ENCODE results near the gene KIF20B.
"Not testable (repeated sequence)": the region's sequence is repeated elsewhere in the genome, so short reads cannot be mapped to it uniquely, and the experiment has no call there.

Gene KIF20B

GRCh38 chr10:89741126-89741762, 39.9 kb downstream of the KIF20B start:
- Histone ChIP-seq H3K9me3 (ENCODE audit: insufficient read depth, low read depth, low read length) (no peaks in the 10 kb centered on the region), H3K4me3 (ENCODE audit: low read length) (no peak overlapping the region), H3K4me1 (ENCODE audit: insufficient read depth, low read length) (no peaks in the 10 kb centered on the region), H3K36me3 (ENCODE audit: insufficient read depth, low read depth, low read length) (peaks cover 89% of the 10 kb centered on the region), H3K9ac (ENCODE audit: low read depth, low read length) (no peak overlapping the region), H3K27ac (ENCODE audit: low read length) (no peak overlapping the region), H3K27me3 (ENCODE audit: insufficient read depth, low read length) (no peaks in the 10 kb centered on the region)

GRCh38 chr10:89744026-89744425, 42.6 kb downstream of the KIF20B start:
- no peaks in the 10 kb centered on the region for H3K4me1 ChIP-seq (ENCODE audit: insufficient read depth, low read length)
- no peak overlapping the region for H3K9ac ChIP-seq (ENCODE audit: low read depth, low read length)
- peaks cover 68% of the 10 kb centered on the region for H3K36me3 ChIP-seq (ENCODE audit: insufficient read depth, low read depth, low read length)
- H3K9me3 ChIP-seq (ENCODE audit: insufficient read depth, low read depth, low read length), result no peaks in the 10 kb centered on the region
- no peak overlapping the region for H3K4me3 ChIP-seq (ENCODE audit: low read length)
- no peaks in the 10 kb centered on the region for H3K27me3 ChIP-seq (ENCODE audit: insufficient read depth, low read length)
- H3K27ac ChIP-seq (ENCODE audit: low read length), result no peak overlapping the region

- Histone ChIP-seq H3K9ac (ENCODE audit: low read depth, low read length) (no peak overlapping the region), H3K9me3 (ENCODE audit: insufficient read depth, low read depth, low read length) (no peaks in the 10 kb centered on the region), H3K36me3 (ENCODE audit: insufficient read depth, low read depth, low read length) (peaks cover 54% of the 10 kb centered on the region), H3K4me1 (ENCODE audit: insufficient read depth, low read length) (no peaks in the 10 kb centered on the region), H3K27me3 (ENCODE audit: insufficient read depth, low read length) (no peaks in the 10 kb centered on the region), H3K27ac (ENCODE audit: low read length) (no peak overlapping the region), H3K4me3 (ENCODE audit: low read length) (no peak overlapping the region)
Measured at GRCh38 chr10:89745903-89746302, 44.5 kb downstream of the KIF20B start.

- Histone ChIP-seq H3K4me1 (ENCODE audit: insufficient read depth, low read length) (no peaks in the 10 kb centered on the region), H3K36me3 (ENCODE audit: insufficient read depth, low read depth, low read length) (peaks cover 56% of the 10 kb centered on the region), H3K9me3 (ENCODE audit: insufficient read depth, low read depth, low read length) (no peaks in the 10 kb centered on the region), H3K27me3 (ENCODE audit: insufficient read depth, low read length) (no peaks in the 10 kb centered on the region), H3K9ac (ENCODE audit: low read depth, low read length) (no peak overlapping the region), H3K27ac (ENCODE audit: low read length) (no peak overlapping the region), H3K4me3 (ENCODE audit: low read length) (no peak overlapping the region)
Measured at GRCh38 chr10:89750441-89750840, 49.1 kb downstream of the KIF20B start.

GRCh38 chr10:89755374-89755773, 54.0 kb downstream of the KIF20B start:
- no peaks in the 10 kb centered on the region for H3K4me1 ChIP-seq (ENCODE audit: insufficient read depth, low read length)
- H3K27ac ChIP-seq (ENCODE audit: low read length), result no peak overlapping the region
- H3K36me3 ChIP-seq (ENCODE audit: insufficient read depth, low read depth, low read length), result peaks cover 83% of the 10 kb centered on the region
- H3K27me3 ChIP-seq (ENCODE audit: insufficient read depth, low read length), result no peaks in the 10 kb centered on the region
- no peaks in the 10 kb centered on the region for H3K9me3 ChIP-seq (ENCODE audit: insufficient read depth, low read depth, low read length)
- H3K9ac ChIP-seq (ENCODE audit: low read depth, low read length), result no peak overlapping the region
- no peak overlapping the region for H3K4me3 ChIP-seq (ENCODE audit: low read length)

GRCh38 chr10:89759531-89759930, 58.1 kb downstream of the KIF20B start:
- H3K36me3 ChIP-seq (ENCODE audit: insufficient read depth, low read depth, low read length), result peaks cover 82% of the 10 kb centered on the region

GRCh38 chr10:89763671-89764070, 62.3 kb downstream of the KIF20B start:
- not testable (repeated sequence) for H3K9ac ChIP-seq (ENCODE audit: low read depth, low read length); H3K27me3 ChIP-seq (ENCODE audit: insufficient read depth, low read length); H3K4me1 ChIP-seq (ENCODE audit: insufficient read depth, low read length); H3K27ac ChIP-seq (ENCODE audit: low read length); H3K9me3 ChIP-seq (ENCODE audit: insufficient read depth, low read depth, low read length); H3K4me3 ChIP-seq (ENCODE audit: low read length)
- peaks cover 70% of the 10 kb centered on the region for H3K36me3 ChIP-seq (ENCODE audit: insufficient read depth, low read depth, low read length)

More at GRCh38 chr10:89759531-89759930, 58.1 kb downstream of the KIF20B start:
- H3K27ac ChIP-seq (ENCODE audit: low read length), result no peak overlapping the region
- H3K4me1 ChIP-seq (ENCODE audit: insufficient read depth, low read length), result no peaks in the 10 kb centered on the region
- H3K9me3 ChIP-seq (ENCODE audit: insufficient read depth, low read depth, low read length), result no peaks in the 10 kb centered on the region
- no peak overlapping the region for H3K4me3 ChIP-seq (ENCODE audit: low read length)
- H3K9ac ChIP-seq (ENCODE audit: low read depth, low read length), result no peak overlapping the region
- H3K27me3 ChIP-seq (ENCODE audit: insufficient read depth, low read length), result no peaks in the 10 kb centered on the region

GRCh38 chr10:89771684-89772083, 70.3 kb downstream of the KIF20B start:
- Histone ChIP-seq H3K4me3 (ENCODE audit: low read length) (no peak overlapping the region), H3K27me3 (ENCODE audit: insufficient read depth, low read length) (no peaks in the 10 kb centered on the region), H3K9me3 (ENCODE audit: insufficient read depth, low read depth, low read length) (no peaks in the 10 kb centered on the region), H3K9ac (ENCODE audit: low read depth, low read length) (no peak overlapping the region), H3K36me3 (ENCODE audit: insufficient read depth, low read depth, low read length) (peaks cover 88% of the 10 kb centered on the region), H3K27ac (ENCODE audit: low read length) (no peak overlapping the region), H3K4me1 (ENCODE audit: insufficient read depth, low read length) (no peaks in the 10 kb centered on the region)

GRCh38 chr10:89773081-89773480, 71.7 kb downstream of the KIF20B start:
- Histone ChIP-seq H3K36me3 (ENCODE audit: insufficient read depth, low read depth, low read length) (peaks cover 78% of the 10 kb centered on the region), H3K27ac (ENCODE audit: low read length) (no peak overlapping the region), H3K9ac (ENCODE audit: low read depth, low read length) (no peak overlapping the region), H3K9me3 (ENCODE audit: insufficient read depth, low read depth, low read length) (no peaks in the 10 kb centered on the region), H3K4me1 (ENCODE audit: insufficient read depth, low read length) (no peaks in the 10 kb centered on the region), H3K4me3 (ENCODE audit: low read length) (no peak overlapping the region), H3K27me3 (ENCODE audit: insufficient read depth, low read length) (no peaks in the 10 kb centered on the region)

GRCh38 chr10:89776665-89777064, 75.3 kb downstream of the KIF20B start:
- 0 out of 2 replicates have a peak, but pooled peaks cover 4% of the 10 kb centered on the region for H3K4me1 ChIP-seq (ENCODE audit: insufficient read depth, low read length)
- H3K9ac ChIP-seq (ENCODE audit: low read depth, low read length), result no peak overlapping the region
- H3K27me3 ChIP-seq (ENCODE audit: insufficient read depth, low read length), result no peaks in the 10 kb centered on the region
- H3K4me3 ChIP-seq (ENCODE audit: low read length), result no peak overlapping the region
- peaks cover 73% of the 10 kb centered on the region for H3K36me3 ChIP-seq (ENCODE audit: insufficient read depth, low read depth, low read length)
- no peak overlapping the region for H3K27ac ChIP-seq (ENCODE audit: low read length)
- H3K9me3 ChIP-seq (ENCODE audit: insufficient read depth, low read depth, low read length), result no peaks in the 10 kb centered on the region

- Histone ChIP-seq H3K4me1 (ENCODE audit: insufficient read depth, low read length) (peaks cover 8% of the 10 kb centered on the region; the same call in 1 of the 2 replicates), H3K9ac (ENCODE audit: low read depth, low read length) (no peak overlapping the region), H3K27ac (ENCODE audit: low read length) (no peak overlapping the region), H3K9me3 (ENCODE audit: insufficient read depth, low read depth, low read length) (no peaks in the 10 kb centered on the region), H3K4me3 (ENCODE audit: low read length) (no peak overlapping the region), H3K27me3 (ENCODE audit: insufficient read depth, low read length) (no peaks in the 10 kb centered on the region), H3K36me3 (ENCODE audit: insufficient read depth, low read depth, low read length) (peaks cover 34% of the 10 kb centered on the region)
Measured at GRCh38 chr10:89782470-89782869, 81.1 kb downstream of the KIF20B start.

GRCh38 chr10:89783406-89783805, 82.0 kb downstream of the KIF20B start:
- peaks cover 32% of the 10 kb centered on the region for H3K36me3 ChIP-seq (ENCODE audit: insufficient read depth, low read depth, low read length)
- H3K4me3 ChIP-seq (ENCODE audit: low read length), result no peak overlapping the region
- no peaks in the 10 kb centered on the region for H3K27me3 ChIP-seq (ENCODE audit: insufficient read depth, low read length)
- H3K4me1 ChIP-seq (ENCODE audit: insufficient read depth, low read length), result peaks cover 8% of the 10 kb centered on the region; the same call in 1 of the 2 replicates
- no peak overlapping the region for H3K9ac ChIP-seq (ENCODE audit: low read depth, low read length)
- no peak overlapping the region for H3K27ac ChIP-seq (ENCODE audit: low read length)
- H3K9me3 ChIP-seq (ENCODE audit: insufficient read depth, low read depth, low read length), result no peaks in the 10 kb centered on the region

Data from iPS-20b (cell line).